Natural killer cell treated with Interleukin-12 subunit alpha and Interleukin-12 subunit beta and Interleukin-15 and Interleukin-18, amount 100 ng/mL, for 72 hours (primary cell): Measurements from ENCODE around the gene SLC37A2. TPM values are rescaled to one million over a fixed set of nuclear protein-coding genes. Genes with fewer than 3 reads are reported as not detected.

Experiments
- total RNA-seq, 2 donors: library from RNA; stranded (reverse); gene quantifications; one replicate each; pipeline ENCODE4 v1.2.3, GENCODE V29; 2022

Gene SLC37A2
- total RNA-seq, 2 donors from 2014 or later: 0.36 to 1.0 TPM

Other genes starting within 250 kb of the SLC37A2 start
- 1 to 10 TPM; 5.3 to 7.9 TPM for gene ROBO3, start 197.9 kb upstream of the SLC37A2 start, total RNA-seq
- not detected for gene ROBO4, start 165.4 kb upstream of the SLC37A2 start, total RNA-seq
- not detected for gene HEPN1, start 144.1 kb upstream of the SLC37A2 start, total RNA-seq
- gene HEPACAM, start 127.3 kb upstream of the SLC37A2 start, total RNA-seq: not detected
- gene CCDC15, start 109.1 kb upstream of the SLC37A2 start, total RNA-seq: 1 to 10 TPM; 2.7 to 6.8 TPM
- 10 to 100 TPM; 14.2 to 19.7 TPM for gene TMEM218, start 48.3 kb downstream of the SLC37A2 start, total RNA-seq
- not detected for gene PKNOX2, start 101.4 kb downstream of the SLC37A2 start, total RNA-seq